NCI-H2081 treated with DMSO at 0.1 percent for 48 hours (cell line): ENCODE data around the gene SNRPA.
"Not testable (repeated sequence)": the region's sequence is repeated elsewhere in the genome, so short reads cannot be mapped to it uniquely, and the experiment has no call there.

ENCODE experiments used
- DNase-seq: peaks from one replicate; lab custom pipeline; 2025; lab: John Stamatoyannopoulos, UW

SNRPA gene

DNA sequence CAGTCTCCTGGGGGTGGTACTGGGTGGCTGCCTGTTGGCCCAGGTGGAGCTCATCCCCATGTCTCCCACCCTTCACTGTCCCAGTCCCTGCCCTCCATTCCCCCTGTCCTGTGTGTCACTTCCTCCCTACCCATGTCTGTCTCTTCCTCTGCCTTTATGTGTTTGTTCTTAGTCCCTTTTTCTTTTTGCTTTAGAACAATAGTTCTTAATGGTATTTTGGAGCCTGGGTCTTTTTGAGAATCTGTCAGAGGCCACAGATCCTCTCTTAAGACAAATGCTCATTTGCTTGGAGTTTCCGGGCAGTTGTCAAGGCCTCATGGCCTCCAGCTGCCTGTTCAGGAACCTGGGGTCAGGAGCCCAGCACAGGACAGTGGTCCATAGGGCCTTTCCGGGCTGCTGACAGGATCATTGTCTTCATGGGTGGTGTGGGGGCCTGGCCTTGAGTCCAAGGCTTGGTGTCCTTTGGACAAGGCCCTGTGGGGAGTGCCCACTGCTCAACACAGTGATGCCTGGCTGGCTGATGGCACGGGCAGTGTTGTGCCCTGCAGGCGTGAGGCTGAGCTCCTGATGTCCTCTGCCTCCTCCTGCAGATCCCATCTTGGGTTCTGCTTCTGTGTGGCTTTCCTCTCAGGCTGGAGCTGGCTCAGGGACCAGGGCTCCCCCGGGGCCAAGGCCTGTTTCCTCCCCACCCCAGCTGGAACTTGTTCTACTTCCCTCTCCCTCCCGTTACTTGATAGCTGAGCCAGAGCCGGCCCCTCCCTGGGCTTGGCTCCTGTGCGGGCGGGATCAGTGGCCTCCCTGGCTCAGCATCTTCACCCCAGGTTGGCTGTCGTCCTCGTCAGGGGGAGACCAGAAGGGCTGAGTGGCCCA lies 51.5 kb downstream of the SNRPA start:
- no peak for DNase-seq

DNA sequence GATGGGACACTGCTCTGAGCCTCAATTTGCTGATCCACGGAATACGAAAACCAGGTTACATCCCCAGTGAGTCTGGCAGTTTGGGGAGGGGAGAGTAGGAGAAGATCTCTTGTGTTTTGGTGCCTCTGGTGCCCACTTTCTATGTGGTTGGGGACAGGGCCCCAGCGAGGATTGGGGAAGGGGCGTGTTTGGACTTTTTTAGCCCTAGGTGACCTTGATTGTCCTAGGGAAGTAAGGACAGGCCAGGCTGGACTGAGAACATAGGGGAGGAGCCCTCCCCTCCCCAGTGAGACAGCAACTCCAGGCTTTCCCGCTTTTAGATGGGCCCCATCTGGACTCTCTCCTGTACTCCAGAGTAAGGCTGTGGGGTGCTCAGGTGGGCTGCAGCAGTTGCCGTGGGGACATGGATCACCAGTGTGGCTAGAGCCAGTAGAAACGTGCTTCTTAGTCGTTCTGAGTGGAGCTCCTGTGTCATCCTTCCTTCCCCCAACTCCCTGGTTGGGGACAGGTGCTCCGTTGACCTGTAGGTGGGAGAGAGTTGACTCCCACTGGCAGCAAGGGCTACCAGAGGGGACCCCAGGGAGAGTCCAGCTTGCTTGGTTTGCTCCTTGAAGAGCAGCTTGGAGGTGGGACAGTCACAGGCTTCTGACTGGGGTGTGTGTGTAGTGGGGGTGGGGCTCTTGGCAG lies 52.3 kb downstream of the SNRPA start:
- DNase-seq = no peak

DNA sequence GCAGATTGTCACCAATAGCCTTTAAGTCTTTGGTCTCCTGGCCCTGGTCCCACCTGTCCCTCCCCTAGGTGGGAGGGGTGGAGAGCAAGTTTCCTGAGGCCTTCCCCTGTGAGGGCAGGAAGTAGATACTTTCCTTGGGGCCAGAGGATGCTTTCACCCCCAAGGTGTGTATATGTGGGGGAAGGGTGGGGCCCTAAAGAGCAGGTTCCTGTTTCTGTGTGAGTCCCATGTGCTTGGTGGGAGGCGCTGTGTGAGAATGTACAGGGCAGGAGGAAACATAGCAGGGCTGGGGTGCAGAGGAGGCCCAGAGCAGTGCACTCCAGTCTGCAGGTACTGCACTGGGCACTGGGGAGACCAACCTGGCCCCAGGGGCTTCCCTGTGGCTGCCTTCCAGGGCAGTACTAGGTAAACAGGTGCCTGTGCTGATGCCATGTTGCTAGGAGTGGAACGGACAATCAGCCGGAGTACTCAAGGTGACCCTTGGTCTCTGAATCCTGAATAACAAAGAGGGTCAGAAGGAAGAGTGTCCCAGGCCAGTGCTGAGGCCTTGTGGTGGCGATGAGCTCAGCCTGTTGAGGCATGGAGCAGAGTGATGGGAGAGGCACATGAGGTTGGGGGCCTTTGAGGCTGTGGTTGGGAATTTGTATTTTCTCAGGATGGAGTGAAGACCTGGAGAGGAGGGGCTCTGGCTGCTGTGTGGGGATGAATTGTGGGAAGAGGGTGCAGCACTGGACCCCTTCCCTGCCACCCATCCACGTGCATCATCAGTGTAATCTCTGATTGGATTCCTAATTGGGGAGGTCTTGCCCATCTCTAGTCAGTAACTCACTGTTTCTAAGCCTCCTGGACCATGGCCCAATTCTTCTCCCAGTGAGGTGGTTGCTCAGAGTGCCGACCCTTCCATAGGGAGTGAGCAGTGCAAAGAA lies 53.1 kb downstream of the SNRPA start:
- DNase-seq = no peak

DNA sequence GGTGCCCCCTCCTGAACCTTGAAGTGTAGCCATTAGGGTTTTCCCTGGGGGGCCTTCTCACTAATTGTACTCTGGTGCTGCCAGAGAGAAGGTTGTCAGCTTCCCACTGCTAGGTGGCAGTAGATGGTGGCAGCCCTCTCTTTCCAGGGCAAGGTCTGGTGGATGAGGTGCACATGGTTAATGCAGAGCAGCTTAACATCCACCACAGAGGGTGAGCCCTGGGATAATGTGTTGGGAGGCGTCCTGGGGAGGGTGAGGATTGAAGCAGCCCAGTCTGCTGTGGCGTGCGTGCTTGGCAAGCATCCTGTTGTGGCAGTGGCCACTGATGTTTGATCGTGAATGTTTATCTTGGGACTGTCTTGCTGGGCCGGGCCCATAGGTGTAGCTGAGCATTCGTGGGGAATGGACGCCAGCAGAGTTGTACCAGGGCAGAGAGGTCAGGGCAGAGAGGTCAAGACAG lies 53.8 kb downstream of the SNRPA start:
- no peak for DNase-seq

- DNase-seq = no peak
Measured at GRCh38 chr19:40805258-40805868, 54.4 kb downstream of the SNRPA start.

DNA sequence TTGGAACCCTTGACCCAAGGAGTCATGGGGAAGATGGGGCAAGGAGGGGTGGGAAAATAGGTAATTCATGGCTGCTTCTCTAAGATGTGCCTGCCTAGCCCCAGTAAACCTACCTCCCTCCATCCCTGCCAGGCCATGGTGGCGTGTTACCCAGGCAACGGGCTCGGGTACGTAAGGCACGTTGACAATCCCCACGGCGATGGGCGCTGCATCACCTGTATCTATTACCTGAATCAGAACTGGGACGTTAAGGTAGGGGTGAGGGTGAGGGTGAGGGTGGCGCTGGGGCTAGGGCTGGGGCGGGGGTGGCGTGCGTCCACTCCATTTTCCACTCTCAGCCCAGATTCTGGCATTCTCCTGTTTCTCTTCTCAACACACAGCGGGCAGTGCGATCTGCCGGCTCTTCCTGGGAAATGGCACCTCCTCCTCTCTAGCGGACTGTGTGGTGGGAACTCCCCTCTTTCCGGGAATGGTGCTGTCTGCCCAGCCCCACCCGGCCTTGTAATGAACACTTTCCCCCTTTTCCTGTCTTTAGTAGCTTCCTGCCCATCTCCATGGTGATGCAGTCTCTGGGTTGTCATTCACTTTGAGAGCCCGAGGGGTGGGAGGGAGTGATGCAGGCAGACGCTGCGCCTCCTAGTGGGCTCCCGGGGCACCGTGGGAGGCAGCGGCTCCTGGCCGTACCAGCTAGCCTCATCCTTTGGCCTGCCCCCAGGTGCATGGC lies 55.6 kb downstream of the SNRPA start:
- DNase-seq = no peak

- DNase-seq = no peak
Measured at GRCh38 chr19:40807147-40808020, 56.4 kb downstream of the SNRPA start.

DNA sequence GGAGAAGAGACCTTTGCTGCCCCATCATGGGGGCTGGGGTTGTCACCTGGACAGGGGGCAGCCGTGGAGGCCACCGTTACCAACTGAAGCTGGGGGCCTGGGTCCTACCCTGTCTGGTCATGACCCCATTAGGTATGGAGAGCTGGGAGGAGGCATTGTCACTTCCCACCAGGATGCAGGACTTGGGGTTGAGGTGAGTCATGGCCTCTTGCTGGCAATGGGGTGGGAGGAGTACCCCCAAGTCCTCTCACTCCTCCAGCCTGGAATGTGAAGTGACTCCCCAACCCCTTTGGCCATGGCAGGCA lies 57.0 kb downstream of the SNRPA start:
- no peak for DNase-seq

GRCh38 chr19:40808497-40808896 lies 57.5 kb downstream of the SNRPA start:
- DNase-seq = no peak

DNA sequence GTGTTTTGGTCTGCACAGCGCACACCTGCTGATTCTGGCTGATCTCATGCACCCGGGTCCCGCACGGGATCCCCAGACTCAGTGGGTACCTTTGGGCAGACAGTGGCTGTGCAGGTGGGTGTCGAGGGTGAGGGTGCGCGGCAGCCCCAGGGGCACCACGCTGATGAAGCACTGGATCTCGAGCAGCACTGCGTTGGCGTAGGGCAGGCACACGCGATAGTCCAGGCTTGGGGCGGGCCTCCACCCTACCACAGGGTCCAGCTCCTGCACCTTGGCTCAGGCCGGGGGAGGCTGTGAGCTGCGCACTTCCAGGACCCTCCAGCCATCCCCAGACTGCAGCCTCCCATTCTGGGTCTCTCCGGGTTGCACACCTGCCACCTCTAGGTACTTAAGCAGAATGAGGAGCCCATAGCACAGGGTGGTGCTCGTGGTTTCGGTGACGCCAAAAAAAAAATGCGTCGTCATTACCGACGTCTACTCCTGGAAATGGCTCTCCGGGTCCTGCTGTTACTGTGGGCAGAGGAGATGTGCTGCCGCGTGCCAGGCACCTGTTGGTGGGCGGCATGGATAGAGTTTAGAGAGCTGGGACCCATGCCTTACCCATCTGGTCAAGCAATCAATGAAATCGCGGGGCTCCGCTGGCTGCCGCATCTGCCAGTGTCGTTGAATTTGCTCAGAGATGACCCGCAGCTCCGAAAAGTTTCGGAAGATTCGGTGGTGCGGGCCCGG lies 58.5 kb downstream of the SNRPA start:
- no peak for DNase-seq

GRCh38 chr19:40810160-40810559 lies 59.2 kb downstream of the SNRPA start:
- DNase-seq = no peak

DNA sequence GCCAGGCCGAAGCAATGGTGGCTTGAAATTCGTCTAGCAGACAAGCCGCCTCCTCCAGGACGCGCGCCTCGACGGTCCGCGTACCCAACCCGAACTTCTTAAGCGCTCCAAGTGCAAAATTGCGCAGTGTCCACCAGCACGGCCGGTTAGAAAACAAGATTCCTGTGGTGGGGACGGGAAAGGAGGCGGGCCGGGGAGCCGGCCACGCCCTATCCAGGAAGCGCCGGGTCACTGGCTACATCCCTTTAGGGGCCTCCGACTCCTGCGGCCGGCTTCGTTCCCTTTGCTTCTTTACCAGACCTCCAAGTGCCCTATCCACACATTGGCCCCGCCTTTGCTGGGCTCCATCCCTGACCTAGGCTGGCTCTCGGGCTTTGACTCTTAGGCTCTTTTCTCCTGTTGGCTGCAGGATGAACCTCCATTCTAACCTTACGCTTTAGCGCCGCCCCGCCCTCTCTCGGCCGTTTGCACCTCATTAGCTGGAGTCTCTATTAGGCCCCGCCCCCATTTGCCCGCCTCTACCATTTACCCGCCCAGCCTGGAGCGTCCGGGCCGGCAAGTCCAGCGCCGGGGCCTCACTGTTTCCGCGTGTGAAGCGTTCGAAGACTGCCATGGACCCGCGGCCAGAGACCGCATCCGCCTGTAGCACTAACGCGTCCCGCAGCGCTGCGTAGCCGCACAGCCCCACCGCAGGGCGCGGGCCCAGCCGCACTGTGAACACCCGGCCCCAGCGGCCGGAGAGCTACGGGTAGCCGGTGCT lies 59.8 kb downstream of the SNRPA start:
- not testable (repeated sequence) for DNase-seq

GRCh38 chr19:40811478-40812341 lies 60.7 kb downstream of the SNRPA start:
- no peak for DNase-seq

GRCh38 chr19:40812571-40812970 lies 61.6 kb downstream of the SNRPA start:
- not testable (repeated sequence) for DNase-seq

DNA sequence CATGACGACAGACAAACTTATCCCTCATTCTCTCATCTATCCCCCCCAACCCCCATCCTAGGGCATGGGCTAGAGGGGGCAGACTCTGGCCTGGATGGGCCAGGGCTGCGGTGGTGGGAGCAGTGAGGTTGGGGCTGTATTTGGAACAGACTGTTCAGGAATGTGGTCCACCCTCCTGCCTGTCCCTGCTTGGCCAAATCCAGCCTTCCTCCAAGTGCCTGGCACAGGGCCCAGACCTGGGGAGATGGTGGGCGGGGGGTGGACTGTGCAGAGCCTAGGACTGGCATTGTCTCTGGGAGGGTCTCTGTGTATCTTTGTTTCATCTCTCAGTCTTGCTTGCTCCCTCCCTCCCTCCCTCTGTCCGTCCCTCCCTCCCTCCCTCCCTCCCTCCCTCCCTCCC lies 62.2 kb downstream of the SNRPA start:
- no peak for DNase-seq
